Large intestine (tissue), 3 donors: Measurements from ENCODE around the gene PBX2. TPM values are rescaled to one million over a fixed set of nuclear protein-coding genes. Genes with fewer than 3 reads are reported as not detected.

Experiments
- DNase-seq, 2 donors: peaks; one replicate each; pipeline versions ENCODE4 v3.0.0 to v3.0.0-alpha.2; 2013
- H3K27ac ChIP-seq: one replicate; pipeline ENCODE4 v1.5.1; 2013; ENCODE audit warnings: low read length
- H3K27me3 ChIP-seq: 2 replicates; pipeline ENCODE4 v1.6.1; 2013; ENCODE audit warnings: low read length; ENCODE audit not compliant: control insufficient read depth, insufficient read depth
- H3K36me3 ChIP-seq: 2 replicates; pipeline ENCODE4 v1.6.1; 2013; ENCODE audit warnings: low read length; ENCODE audit not compliant: control insufficient read depth, insufficient read depth
- H3K4me1 ChIP-seq: one replicate; pipeline ENCODE4 v1.6.1; 2013; ENCODE audit warnings: low read length; ENCODE audit not compliant: control insufficient read depth, insufficient read depth
- H3K4me3 ChIP-seq: one replicate; pipeline ENCODE4 v1.5.1; 2013; ENCODE audit warnings: low read length
- H3K9me3 ChIP-seq: one replicate; pipeline ENCODE4 v1.6.1; 2013; ENCODE audit warnings: mild to moderate bottlenecking, low read depth, low read length, moderate library complexity; ENCODE audit not compliant: control insufficient read depth
- polyA plus RNA-seq: library from polyadenylated mRNA; unstranded; fragments of 120-200 nt; gene quantifications from one replicate; pipeline ENCODE4 v1.2.1, GENCODE V29; 2013

Gene PBX2
- polyA plus RNA-seq, 1 donor = 125 TPM

DNA sequence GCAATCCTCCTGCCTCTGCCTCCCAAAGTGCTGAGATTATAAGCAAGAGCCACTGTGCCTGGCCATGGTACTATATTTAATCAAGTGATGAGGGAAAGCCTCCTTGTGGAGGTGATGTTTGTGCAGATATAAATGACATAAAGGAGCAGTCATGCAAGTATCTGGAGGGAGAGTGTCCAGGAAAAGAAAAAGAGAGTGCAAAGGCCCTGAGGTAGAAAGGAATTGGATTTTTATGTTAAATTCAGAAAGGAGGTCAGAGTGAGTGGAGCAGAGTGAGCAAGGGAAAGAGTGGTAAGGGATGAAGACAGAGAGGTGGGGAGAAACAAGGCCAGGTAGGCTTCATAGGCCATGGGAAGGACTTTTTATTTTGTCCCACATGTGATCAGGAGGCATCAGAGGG is 52.5 kb downstream of the PBX2 start:
- Histone ChIP-seq H3K4me3 (no peak overlapping the region), H3K36me3 (no peaks in the 10 kb centered on the region), H3K27me3 (no peaks in the 10 kb centered on the region), H3K9me3 (no peaks in the 10 kb centered on the region), H3K4me1 (peaks cover 17% of the 10 kb centered on the region), H3K27ac (no peak overlapping the region)
- DNase-seq = no peak

Other genes with a start within 250 kb of the PBX2 start
- 37.1 TPM for gene CFB, start 244.1 kb downstream of the PBX2 start, polyA plus RNA-seq
- gene NELFE, start 231.2 kb downstream of the PBX2 start, polyA plus RNA-seq = 77.7 TPM
- 52.6 TPM for gene SKIC2, start 231.0 kb downstream of the PBX2 start, polyA plus RNA-seq
- 20.0 TPM for gene DXO, start 218.1 kb downstream of the PBX2 start, polyA plus RNA-seq
- gene C4A, start 208.1 kb downstream of the PBX2 start, polyA plus RNA-seq = 92.9 TPM
- gene C4B, start 175.4 kb downstream of the PBX2 start, polyA plus RNA-seq = 91.2 TPM
- gene CYP21A2, start 151.8 kb downstream of the PBX2 start, polyA plus RNA-seq = 1.5 TPM
- gene TNXB, start 80.9 kb downstream of the PBX2 start, polyA plus RNA-seq = 17.5 TPM
- gene ATF6B, start 62.0 kb downstream of the PBX2 start, polyA plus RNA-seq = 84.4 TPM
- gene FKBPL, start 59.9 kb downstream of the PBX2 start, polyA plus RNA-seq = 5.1 TPM
- gene PRRT1, start 38.3 kb downstream of the PBX2 start, polyA plus RNA-seq = 5.3 TPM
- 31.0 TPM for gene PPT2, start 36.1 kb downstream of the PBX2 start, polyA plus RNA-seq
- 29.1 TPM for gene EGFL8, start 25.6 kb downstream of the PBX2 start, polyA plus RNA-seq
- 109 TPM for gene AGPAT1, start 14.1 kb downstream of the PBX2 start, polyA plus RNA-seq
- gene RNF5, start 11.8 kb downstream of the PBX2 start, polyA plus RNA-seq = 85.7 TPM
- gene AGER, start 5.9 kb downstream of the PBX2 start, polyA plus RNA-seq = 14.9 TPM
- 14.3 TPM for gene GPSM3, start 2.4 kb upstream of the PBX2 start, polyA plus RNA-seq
- gene NOTCH4, start 33.9 kb upstream of the PBX2 start, polyA plus RNA-seq = 8.1 TPM
- not detected for gene TSBP1, start 181.7 kb upstream of the PBX2 start, polyA plus RNA-seq
- 0.18 TPM for gene BTNL2, start 217.0 kb upstream of the PBX2 start, polyA plus RNA-seq
- 380 TPM for gene HLA-DRA, start 249.7 kb upstream of the PBX2 start, polyA plus RNA-seq